ENCODE data around the gene IFNK.
A peak's percentile ranks its signal among the peaks of the same experiment; 100 is the strongest.

GRCh38 chr9:27499451-27499850 is 24.6 kb upstream of the IFNK start:
- TF ChIP-seq CTCF (IDR thresholded peaks at IDR 0.05) (no peak), POLR2A (IDR thresholded peaks at IDR 0.05) (no peak), EP300 (IDR thresholded peaks at IDR 0.05) (no peak), POLR2AphosphoS5 (IDR thresholded peaks at IDR 0.05) (peak in 1 of 4 donors; percentile 31)
